SK-N-DZ (cell line): Measurements from ENCODE around the gene SLC12A5. TPM values are rescaled to one million over a fixed set of nuclear protein-coding genes. Genes with fewer than 3 reads are reported as not detected.
"Not testable (repeated sequence)": the region's sequence is repeated elsewhere in the genome, so short reads cannot be mapped to it uniquely, and the experiment has no call there.

Experiments
- DNase-seq: peaks from one replicate; pipeline ENCODE4 v3.0.0-alpha.2; 2015; ENCODE audit warnings: low spot score
- polyA plus RNA-seq, 2 experiments: library from polyadenylated mRNA; depleted of rRNA; stranded (reverse); fragments of >200 nt; gene quantifications; 2 replicates each; pipeline ENCODE4 v1.2.3, GENCODE V29; 2014

Gene SLC12A5
- 0.52 and 0.55 TPM in 2 replicates for polyA plus RNA-seq (2014; cell fraction: cytosol; rRNA removed)
- polyA plus RNA-seq (2014; cell fraction: nucleus; rRNA removed) = 4.7 and 9.5 TPM in 2 replicates

GRCh38 chr20:46028772-46029371 lies at the start of gene SLC12A5:
SLC12A5 (plus strand) TSS chr20:46029215; CDS start chr20:46029345, 130 bp downstream.
- DNase-seq = no peak

DNA sequence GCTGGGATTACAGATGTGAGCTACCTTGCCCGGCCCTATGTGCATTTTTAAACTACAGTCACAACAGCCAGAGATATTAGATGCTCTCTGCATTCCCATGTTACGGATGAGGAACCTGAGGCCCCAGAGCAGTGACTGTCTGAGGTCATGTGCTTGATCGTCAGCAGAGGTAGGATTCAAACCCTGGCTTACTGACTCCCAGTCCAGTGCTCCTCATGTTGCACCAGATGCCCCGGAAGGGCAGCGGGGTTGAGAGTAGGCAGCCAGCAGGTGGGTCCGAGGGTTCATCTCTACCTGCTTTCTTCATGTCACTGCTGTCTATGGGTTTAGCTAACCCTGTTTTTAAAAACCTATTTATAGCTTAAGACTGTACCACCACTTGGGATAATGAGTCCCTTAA lies 47.8 kb upstream of the SLC12A5 start:
- DNase-seq = no peak

DNA sequence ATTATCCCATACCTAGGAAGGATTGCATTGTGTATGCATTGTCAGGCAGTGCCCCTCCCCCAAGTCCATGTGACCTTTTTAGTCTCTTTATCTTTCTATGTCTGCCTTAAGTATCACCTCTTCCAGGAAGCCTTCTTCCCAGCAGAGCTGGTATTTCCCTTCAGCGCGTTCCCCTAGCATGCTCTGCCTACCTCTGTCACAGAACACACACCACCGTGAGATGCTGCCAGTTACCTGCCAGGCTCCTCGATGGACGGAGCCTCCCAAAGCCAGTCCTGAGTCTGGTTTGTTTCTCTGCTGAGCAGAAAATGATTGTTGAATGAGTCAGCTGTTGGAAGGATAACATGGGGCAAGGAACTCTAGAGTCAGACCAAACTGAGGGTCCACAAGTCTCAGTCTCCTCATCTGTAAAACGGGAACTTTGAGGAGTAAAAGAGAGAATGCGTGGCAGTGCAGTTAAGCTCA lies 45.7 kb upstream of the SLC12A5 start:
- no peak for DNase-seq

DNA sequence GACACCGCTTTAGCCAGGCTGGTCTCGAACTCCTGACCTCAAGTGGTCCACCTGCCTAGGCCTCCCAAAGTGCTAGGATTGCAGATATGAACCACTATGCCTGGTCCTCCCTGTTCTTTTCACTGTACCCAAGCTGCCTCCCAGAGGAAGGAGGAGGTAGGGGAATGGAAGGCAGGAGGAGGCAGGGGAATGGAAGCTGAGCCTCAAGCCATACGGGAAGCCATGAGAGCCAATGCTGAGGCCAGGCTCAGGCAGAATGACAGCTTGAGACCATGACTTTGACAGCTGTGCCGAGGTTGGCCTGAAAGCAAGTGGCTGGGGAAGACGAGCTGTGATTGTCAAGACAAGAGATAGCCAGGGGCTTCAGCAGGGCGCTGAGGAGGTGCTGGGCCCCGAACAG lies 43.4 kb upstream of the SLC12A5 start:
- peak; percentile 47 for DNase-seq

- DNase-seq = peak; percentile 81
Measured at GRCh38 chr20:45987108-45987780, 41.8 kb upstream of the SLC12A5 start.

GRCh38 chr20:45988830-45989229 lies 40.2 kb upstream of the SLC12A5 start:
- not testable (repeated sequence) for DNase-seq

DNA sequence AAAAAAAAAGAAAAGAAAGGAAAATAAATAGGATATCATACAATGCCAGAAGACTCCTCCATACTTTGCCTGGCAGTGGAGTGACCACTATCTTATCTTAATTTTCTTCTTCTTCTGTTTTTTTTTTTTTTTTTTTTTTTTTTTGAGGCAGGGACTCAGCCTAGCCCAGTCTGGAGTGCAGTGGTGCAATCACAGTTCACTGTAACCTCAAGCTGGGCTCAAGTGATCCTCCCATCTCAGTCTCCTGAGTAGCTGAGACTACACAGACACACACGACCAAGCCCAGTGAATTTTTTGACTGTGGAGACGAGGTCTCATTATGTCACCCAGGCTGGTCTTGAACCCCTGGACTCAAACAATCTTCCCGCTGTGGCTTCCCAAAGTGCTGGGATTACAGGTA lies 37.4 kb upstream of the SLC12A5 start:
- DNase-seq = no peak

- DNase-seq = no peak
Measured at GRCh38 chr20:45993197-45993951, 35.6 kb upstream of the SLC12A5 start.

DNA sequence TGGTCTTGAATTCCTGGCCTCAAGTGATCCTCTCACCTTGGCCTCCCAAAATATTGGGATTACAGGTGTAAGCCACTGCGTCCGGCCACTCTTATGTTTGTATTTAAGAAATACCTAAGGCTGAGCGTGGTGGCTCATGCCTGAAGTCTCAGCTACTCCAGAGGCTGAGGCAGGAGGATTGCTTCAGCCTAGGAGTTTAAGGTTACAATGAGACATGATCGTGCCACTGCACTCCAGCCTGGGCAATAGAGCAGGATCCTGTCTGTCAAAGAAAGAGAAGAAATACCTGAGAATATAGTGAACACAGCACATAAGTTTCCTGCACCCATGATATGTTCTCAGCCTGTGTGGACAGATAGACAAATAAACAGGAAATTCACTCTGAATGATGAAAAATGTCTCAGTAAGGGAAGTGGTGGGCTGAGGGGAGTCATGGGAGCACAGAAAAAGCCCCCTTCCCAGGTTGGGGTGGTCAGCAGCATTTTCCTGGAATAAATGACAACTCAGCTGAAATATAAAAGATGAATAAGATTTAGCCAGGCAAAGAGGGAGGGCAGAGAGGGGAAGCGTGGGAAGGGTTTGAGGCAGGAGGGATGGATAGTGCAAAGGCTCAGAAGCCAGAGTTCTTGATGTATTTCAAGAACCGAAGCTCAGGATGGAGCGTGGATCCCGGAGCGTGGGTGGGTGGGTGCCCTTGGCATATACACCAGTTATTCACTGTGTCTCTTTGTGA lies 34.1 kb upstream of the SLC12A5 start:
- no peak for DNase-seq

GRCh38 chr20:45995495-45996097 lies 33.4 kb upstream of the SLC12A5 start:
- not testable (repeated sequence) for DNase-seq

DNA sequence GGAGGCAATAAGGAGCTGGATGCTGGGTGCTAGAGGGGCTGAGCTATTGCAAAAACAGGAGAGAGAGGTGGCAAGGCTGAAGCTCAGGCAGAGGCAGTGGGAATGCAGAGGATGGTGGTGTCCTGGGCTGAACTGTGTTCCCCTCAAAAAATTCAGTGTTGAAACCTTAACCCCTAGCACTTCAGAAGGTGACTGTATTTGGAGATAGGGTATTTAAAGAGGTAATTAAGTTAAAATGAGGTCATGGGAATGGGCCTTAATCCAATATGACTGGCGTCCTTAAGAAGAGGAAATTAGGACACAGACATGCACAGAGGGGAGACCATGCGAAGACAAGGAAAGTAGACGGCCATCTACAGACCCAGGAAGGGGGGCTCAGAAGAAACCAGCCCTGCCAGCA lies 31.8 kb upstream of the SLC12A5 start:
- DNase-seq = peak; percentile 47

- no peak for DNase-seq
Measured at GRCh38 chr20:45998337-45998736, 30.7 kb upstream of the SLC12A5 start.

DNA sequence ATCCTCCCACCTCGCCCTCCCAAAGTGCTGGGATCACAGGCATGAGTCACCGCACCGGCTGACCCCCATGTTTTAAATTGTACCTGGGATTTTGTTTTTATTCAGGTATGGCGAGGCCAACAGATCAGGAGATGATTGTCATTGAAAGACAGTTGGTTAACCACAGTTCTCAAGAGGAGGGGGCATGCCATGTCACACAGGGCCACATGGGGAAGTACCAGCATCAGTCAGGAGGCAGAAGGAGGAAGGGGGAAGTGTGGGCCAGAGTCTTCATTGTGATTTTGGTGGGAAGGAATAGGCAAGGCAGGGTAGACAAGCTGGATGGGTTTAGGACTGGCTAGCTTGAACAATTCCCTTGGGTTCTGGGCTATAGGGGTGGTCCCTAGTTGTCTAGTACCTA lies 30.3 kb upstream of the SLC12A5 start:
- no peak for DNase-seq

- DNase-seq = no peak
Measured at GRCh38 chr20:45999557-46000261, 29.3 kb upstream of the SLC12A5 start.

GRCh38 chr20:46000262-46000996 lies 28.6 kb upstream of the SLC12A5 start:
- no peak for DNase-seq

DNA sequence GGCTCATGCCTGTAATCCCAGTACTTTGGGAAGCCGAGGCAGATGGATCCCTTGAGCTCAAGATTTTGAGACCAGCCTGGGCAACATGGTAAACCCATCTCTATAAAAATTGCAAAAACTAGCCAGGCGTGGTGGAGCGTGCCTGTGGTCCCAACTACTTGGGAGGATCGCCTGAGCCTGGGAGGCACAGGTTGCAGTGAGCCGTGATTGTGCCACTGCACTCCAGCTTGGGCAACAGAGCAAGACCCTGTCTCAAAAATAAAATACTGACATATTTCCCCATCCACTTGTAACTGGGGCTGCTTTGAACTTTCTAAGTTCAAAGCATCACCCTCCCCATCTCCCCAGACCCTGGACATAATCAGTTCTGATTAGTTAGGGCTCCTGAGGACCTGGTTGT lies 27.5 kb upstream of the SLC12A5 start:
- DNase-seq = no peak

- DNase-seq = no peak
Measured at GRCh38 chr20:46002008-46002407, 27.0 kb upstream of the SLC12A5 start.

DNA sequence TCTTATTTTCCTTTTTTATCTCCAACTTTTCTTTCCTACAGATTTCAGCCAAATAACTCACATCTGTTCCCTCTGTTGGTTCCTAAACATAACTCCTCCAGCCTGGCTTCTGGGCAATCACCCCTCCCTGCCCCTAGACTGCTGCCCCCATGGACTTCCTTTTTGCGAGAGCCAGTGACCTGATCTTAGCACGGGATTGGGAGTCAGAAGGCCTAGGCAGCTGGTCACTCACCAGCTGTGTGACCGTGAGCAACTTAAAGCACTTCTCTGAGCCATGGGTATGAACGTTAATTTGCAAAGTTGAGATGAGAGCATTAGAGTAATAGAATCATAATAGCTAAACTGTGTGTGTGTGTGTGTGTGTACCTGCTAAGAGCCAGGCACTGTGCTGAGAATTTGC lies 24.8 kb upstream of the SLC12A5 start:
- no peak for DNase-seq

GRCh38 chr20:46004889-46005473 lies 24.0 kb upstream of the SLC12A5 start:
- DNase-seq = no peak
